ENCODE data around the gene ARHGEF19.
"Not testable (repeated sequence)": the region's sequence is repeated elsewhere in the genome, so short reads cannot be mapped to it uniquely, and the experiment has no call there.

The ARHGEF19 gene

DNA sequence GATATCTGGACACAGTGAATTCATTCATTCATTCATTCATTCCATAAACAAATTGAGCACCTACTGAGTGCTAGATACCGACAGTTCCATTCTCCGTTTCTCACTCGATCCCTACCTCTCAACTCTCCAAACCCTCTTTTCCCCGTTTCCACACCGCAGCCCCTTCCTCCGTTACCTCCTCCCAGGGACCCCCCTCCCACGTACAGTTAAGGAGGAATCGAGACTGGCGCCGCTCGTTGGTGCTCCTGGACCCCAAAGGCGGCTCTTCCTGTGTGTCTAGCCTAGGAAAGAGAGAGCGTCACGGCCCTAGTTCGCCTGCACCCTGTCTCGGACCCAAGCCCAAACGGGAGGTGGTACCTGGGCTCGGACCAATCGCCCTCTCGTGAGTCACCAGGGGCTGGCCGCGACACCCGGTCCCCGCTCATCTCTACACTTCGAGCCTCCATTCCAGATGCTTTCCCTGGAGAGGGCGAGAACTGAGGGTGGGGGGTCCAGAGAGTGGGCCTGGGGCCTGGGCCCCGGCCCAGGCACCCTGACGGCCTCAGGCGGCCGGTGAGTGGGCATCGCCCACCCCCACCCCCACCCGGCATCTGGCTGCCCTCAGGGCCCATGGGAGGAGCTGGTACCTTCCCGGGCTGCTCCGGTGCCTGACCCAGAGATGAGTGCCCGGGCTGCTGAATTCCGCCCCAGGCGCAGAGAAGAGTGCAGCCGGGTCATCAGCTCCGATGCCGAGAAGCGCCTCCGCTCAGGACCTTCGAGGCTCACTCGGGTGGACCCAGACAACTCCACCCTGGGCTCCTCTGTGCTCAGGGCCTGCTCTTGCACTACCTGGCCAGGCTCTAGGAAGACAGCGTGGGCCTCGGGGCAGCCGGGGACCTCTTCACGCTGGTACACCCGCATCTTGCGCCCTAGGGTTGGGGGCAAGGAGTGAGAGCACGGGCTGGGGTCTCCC is 4.9 kb downstream of the ARHGEF19 start:
- FAIRE-seq (no peak), DNase-seq (ENCODE audit: insufficient read length, low spot score) (peak; percentile 61)
- TF ChIP-seq POLR2A (IDR thresholded peaks at IDR 0.05; ENCODE audit: low read depth, low read length), result peak; percentile 34; the same call in 1 of the 2 replicates

DNA sequence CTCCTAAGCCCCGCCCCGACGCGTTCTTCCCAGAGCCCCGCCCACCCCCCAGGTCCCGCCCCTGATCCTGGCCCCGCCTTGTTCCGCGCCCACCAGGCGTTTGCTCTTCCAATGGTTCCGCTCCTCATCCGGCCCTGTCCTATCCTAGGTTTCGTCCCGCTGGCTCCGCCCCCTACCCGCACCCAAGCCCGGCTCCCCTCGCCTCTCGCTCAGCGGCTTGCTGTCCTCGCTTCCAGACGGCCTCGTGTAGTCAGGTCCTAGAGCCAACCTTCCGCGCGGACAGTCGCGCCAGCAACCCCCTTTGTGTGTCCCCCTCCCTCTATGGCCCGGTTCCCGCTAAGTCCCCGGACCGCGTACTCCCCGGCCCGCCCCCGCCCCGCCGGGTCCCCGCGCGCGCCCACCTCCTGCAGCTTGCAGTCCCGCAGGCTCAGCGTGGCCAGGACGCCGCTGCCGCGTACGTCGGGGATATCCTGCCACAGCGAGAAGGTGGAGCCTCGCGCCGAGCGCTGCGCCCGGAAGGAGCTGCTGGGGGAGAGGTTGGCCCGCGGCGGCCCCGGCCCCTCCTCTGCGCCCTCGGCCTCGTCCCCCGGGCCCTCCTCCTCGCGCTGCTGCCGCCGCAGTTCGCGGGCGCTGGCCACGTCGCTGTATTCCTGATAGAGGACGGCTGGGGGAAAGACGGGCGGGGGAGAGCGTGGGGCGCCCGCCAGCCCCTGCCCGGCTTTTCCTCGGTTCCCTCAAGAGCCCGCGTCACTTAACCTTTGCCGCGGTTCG is 5.7 kb downstream of the ARHGEF19 start:
- DNase-seq (ENCODE audit: insufficient read length, low spot score) (peak; percentile 76), FAIRE-seq (peak; percentile 6)
- peak; percentile 71 for TF ChIP-seq POLR2A (IDR thresholded peaks at IDR 0.05; ENCODE audit: low read depth, low read length)

DNA sequence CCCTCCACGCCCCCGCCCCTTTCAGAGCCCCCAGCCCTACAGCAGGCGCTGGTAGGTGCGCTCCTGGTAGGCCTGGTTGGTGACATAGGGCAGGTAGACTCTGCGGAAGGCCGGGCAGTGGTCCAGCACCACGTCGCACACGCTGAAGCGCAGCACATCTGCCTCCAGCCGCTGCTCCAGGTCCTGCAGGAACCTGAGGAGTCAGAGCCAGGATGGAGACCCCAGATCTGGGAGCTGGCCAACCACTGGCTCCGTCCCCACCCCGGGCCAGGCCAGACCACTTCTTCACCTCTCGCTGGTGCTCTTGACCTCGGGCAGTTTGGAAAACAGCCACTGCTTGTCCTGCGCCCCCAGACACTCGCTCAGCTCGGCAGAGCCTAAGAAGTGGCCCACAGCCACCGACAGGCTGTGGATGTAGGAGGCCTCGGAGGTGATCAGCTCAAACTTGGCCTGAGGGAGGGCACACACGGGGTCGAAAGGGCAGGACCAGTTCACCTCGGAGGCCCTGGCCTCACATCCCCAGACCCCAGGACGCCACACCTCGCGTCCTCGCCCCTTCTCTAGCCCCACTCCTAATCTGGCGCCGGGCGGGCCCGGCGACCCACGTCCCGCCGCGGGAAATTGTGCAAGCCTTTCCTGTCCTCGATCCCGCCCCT is 6.4 kb downstream of the ARHGEF19 start:
- no peak for DNase-seq (ENCODE audit: insufficient read length, low spot score)
- TF ChIP-seq POLR2A (IDR thresholded peaks at IDR 0.05; ENCODE audit: low read depth, low read length), result no peak
- FAIRE-seq, result no peak

DNA sequence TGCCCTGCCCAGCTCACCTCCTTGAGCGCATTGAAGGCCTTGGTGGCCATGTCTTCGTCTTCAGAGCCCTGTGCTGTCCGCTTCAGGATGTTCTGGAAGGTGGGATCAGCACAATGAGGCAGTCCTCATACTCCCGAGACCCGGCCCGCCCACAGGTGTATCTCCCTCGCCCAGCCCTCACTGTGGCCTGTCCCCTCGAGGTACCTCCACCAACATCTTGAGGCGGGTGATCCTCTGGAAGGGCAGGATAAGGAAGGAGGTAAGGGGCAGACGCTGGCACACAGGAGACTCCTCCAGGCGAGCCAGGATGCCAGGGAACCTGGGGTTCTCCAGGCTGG is 7.1 kb downstream of the ARHGEF19 start:
- no peak for TF ChIP-seq POLR2A (IDR thresholded peaks at IDR 0.05; ENCODE audit: low read depth, low read length)
- DNase-seq (ENCODE audit: insufficient read length, low spot score) (no peak), FAIRE-seq (no peak)

DNA sequence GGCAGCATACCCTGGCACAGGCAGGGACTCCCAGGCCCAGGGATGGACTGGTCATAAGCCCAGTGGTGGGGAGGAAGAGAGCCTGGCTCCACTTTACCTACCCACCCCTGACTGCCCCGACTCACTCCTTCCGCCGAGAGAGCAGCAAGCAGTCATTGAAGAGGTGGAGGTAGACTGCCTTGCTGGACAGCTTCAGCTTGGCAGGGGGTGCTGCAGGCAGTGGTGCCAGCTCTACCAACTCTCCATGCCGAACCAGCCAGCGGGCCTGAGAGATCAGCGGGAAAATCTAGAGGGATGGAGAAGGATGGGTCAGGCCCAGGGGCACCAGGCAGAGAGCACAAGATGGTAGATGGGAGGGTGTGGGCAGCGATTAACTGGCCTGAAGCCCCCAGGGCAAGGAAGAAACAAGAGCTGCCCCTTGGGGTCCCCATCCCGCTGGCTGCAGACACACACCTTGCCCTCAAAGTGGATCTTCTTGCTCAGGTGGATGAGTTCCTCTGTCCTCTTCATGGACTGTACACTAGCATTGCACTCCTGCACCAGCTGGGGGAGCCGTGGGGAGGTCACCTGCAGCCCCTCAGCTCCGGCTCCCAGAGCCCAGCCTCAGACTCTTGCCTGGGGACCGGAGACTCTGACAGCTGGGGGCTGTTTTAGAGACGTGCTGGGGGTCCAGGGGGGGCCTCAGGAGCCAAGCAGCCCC is 7.7 kb downstream of the ARHGEF19 start:
- no peak for TF ChIP-seq POLR2A (IDR thresholded peaks at IDR 0.05; ENCODE audit: low read depth, low read length)
- DNase-seq (ENCODE audit: insufficient read length, low spot score) (no peak), FAIRE-seq (no peak)

GRCh38 chr1:16204216-16204615 is 8.2 kb downstream of the ARHGEF19 start:
- FAIRE-seq (no peak), DNase-seq (ENCODE audit: insufficient read length, low spot score) (no peak)
- no peak for TF ChIP-seq POLR2A (IDR thresholded peaks at IDR 0.05; ENCODE audit: low read depth, low read length)

DNA sequence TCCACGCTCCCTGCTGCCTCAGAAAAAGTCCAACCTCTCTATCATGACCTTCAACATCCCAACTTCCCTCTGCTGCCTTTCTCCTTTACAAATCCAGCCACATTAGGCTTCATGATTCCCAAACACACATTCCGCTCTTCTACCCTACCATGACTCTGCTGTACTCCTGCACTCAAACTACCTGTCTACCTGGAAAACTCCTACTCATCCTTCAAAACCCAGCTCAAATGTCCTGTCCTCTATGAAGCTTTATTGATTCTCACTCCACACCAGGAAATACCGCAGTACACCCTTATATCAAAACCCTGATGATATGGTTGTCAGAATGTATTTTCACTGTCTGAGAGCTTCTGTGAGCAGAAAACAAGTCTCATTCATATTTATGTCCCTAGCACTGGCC is 8.9 kb downstream of the ARHGEF19 start:
- DNase-seq (ENCODE audit: insufficient read length, low spot score), result no peak
- no peak for TF ChIP-seq POLR2A (IDR thresholded peaks at IDR 0.05; ENCODE audit: low read depth, low read length)
- FAIRE-seq, result no peak

DNA sequence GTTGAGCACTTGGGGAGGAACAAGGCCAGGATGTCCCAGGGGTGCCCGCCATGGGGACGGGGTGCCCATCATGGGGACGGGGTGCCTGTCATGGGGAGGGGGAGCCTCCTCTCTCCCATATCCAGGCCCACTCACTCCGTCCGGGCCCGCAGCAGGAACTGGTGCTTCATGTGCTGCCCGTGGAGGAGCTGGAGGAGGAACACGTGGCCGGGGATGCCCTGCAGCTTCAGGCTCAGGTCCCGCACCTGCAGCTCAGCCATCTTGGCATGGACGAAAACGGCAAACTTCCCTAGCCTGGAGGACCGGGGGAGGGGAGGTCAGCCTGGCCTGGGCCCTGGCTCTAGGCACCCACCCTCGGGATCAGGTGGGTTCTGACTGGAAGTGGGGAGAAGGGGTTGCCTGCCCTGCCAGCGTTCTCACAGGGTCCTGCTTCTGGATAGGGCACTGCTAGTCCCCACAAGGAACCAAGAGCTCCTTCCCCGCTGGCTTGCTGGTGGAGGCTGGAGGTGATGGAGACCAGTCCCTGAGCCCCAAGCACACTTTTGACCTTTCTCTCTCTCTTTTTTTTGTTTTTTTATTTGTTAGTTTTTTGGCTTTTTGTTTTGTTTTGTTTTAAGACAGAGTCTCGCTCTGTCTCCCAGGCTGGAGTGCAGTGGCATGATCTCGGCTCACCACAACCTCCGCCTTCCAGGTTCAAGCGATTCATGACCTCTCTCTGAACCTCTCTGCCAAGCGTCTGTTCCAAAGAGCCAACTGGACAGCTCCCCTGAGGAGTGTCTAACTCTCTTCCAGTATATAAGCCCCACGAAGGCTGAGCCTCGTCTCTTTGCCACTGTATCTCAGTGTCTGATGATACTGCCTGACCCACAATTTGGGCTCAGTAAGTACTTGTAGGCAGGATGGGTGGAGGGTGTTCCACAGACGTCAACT is 9.9 kb downstream of the ARHGEF19 start:
- DNase-seq (ENCODE audit: insufficient read length, low spot score) (no peak), FAIRE-seq (no peak)
- no peak for TF ChIP-seq POLR2A (IDR thresholded peaks at IDR 0.05; ENCODE audit: low read depth, low read length)

GRCh38 chr1:16199700-16200099 is 12.8 kb downstream of the ARHGEF19 start:
- DNase-seq (ENCODE audit: insufficient read length, low spot score) (no peak), FAIRE-seq (no peak)
- no peak for TF ChIP-seq POLR2A (IDR thresholded peaks at IDR 0.05; ENCODE audit: low read depth, low read length)

GRCh38 chr1:16199157-16199501 is 13.3 kb downstream of the ARHGEF19 start:
- FAIRE-seq, result no peak
- no peak for DNase-seq (ENCODE audit: insufficient read length, low spot score)
- TF ChIP-seq POLR2A (IDR thresholded peaks at IDR 0.05; ENCODE audit: low read depth, low read length), result no peak

DNA sequence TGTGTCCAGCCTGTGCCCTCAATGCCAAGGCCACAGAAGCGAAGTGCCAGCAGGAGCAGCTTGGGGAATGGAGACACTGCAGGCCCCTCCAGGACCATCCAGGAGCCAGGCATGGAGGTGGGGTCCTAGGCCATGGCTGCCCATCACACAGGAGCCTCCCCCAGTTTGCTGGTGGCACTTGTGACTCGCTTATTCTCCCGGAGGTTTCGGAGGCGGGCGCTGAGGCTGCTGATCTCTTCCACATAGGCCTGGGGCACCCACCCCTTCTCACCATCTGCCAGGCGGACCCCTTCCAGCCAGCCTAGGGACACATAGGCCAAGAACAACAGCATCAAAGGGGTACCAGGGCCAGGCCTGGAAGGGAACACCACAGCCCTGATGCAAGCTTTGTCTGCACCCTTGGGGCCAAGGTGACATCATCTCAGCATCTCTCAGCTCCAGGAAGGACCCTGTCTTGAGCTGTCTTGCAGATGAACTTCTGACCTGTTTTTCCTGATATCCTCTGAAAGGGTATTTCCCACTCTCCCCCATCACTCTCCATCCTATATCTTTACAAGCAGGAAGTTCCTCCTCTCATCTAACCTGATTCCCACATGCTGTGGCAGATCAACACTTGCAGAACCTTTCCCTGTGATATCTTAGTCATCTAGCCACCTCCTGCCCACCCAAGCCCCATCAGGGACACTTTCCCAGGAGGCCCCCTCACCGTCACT is 13.9 kb downstream of the ARHGEF19 start:
- no peak for TF ChIP-seq POLR2A (IDR thresholded peaks at IDR 0.05; ENCODE audit: low read depth, low read length)
- DNase-seq (ENCODE audit: insufficient read length, low spot score) (no peak), FAIRE-seq (no peak)

DNA sequence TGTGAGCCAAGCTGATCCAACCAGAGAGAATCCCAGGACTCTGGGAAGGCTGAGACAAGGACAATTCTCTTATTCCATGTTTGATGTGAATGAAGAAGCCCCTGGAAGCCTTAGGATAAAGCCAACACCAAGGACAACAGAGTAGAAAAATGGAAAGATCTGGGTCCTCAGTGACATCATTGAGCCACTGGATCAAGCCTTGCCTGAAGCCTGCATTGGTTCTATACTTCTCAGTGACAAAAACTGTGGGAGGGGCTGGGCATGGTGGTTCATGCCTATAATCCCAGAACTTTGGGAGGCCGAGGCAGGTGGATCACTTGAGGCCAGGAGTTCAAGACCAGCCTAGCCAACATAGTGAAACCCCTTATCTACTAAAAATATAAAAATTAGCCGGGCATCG is 15.6 kb downstream of the ARHGEF19 start:
- no peak for TF ChIP-seq POLR2A (IDR thresholded peaks at IDR 0.05; ENCODE audit: low read depth, low read length)
- FAIRE-seq, result no peak
- no peak for DNase-seq (ENCODE audit: insufficient read length, low spot score)

DNA sequence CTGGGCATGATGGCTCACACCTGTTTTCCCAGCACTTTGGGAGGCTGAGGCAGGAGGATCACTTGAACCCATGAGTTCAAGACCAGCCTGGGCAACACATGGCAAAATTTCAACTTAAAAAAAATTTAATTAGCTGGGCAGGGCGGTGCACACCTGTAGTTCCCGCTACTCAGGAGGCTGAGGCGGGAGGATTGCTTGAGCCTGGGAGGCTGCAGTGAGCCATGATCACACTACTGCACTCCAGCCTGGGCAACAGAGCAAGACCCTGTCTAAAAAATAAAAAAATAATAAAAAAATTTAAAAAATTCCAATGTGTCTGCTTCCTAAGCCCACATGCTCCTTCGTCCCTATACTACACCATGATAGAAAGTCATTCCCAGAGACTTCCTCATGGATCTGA is 16.3 kb downstream of the ARHGEF19 start:
- DNase-seq (ENCODE audit: insufficient read length, low spot score); FAIRE-seq: not testable (repeated sequence)

Measured in H54 (cell line).